PC-9 (cell line): ENCODE data around the gene SLC12A2.

ENCODE experiments used
- EZH2 ChIP-seq: fragments of 200-600 bp; sonication (generic); IDR thresholded peaks from 2 replicates; pipeline ENCODE4 v1.8.0; 2017; ENCODE audit warnings: antibody characterized with exemption, low read depth
- TF ChIP-seq, protein P1 (sequence below): fragments of 200-600 bp; sonication (generic); conservative IDR thresholded peaks from 2 replicates; pipeline ENCODE4 v1.6.1; 2017; ENCODE audit warnings: mixed run types, antibody characterized with exemption, mild to moderate bottlenecking, moderate library complexity

DNA sequence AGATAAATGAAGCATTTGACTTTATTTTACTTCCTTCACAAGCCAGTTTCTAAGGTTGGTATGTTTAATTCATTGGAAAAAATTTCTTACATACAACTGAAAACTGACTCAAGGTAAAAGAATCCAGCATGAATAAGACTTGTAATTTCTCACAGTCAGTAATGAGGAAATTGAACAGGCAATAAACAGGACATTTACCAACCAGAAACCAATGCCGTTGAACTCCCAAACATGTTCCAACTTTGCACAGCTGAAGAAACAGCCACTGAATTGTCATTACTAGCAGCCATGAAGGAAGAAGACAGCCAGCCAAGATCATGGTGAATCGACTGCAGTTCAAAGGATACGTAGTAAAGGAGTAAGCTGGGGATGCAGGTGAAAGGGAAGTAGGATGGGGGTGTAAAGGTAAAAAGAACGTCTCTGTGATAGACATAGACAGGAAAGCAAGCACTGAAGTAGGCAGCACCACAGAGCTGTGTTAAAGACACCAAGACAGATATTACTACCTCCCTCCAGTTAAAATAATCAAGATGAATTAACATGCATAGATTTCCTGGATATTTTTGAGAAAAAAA, 21.3 kb upstream of the SLC12A2 start:
- TF ChIP-seq, protein P1, sequence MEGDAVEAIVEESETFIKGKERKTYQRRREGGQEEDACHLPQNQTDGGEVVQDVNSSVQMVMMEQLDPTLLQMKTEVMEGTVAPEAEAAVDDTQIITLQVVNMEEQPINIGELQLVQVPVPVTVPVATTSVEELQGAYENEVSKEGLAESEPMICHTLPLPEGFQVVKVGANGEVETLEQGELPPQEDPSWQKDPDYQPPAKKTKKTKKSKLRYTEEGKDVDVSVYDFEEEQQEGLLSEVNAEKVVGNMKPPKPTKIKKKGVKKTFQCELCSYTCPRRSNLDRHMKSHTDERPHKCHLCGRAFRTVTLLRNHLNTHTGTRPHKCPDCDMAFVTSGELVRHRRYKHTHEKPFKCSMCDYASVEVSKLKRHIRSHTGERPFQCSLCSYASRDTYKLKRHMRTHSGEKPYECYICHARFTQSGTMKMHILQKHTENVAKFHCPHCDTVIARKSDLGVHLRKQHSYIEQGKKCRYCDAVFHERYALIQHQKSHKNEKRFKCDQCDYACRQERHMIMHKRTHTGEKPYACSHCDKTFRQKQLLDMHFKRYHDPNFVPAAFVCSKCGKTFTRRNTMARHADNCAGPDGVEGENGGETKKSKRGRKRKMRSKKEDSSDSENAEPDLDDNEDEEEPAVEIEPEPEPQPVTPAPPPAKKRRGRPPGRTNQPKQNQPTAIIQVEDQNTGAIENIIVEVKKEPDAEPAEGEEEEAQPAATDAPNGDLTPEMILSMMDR, result no peak
- TF ChIP-seq EZH2, result no peak
